HepG2 (cell line): ENCODE measurements around the gene PLK5. TPM values are rescaled to one million over a fixed set of nuclear protein-coding genes. Genes with fewer than 3 reads are reported as not detected.

ENCODE experiments used
- ATAC-seq: fragments of 200-7000 bp; cut with Tn5 transposase; 3 replicates; pipeline ENCODE4 v1.9.1; 2020; ENCODE audit warnings: mild to moderate bottlenecking, moderate library complexity
- BruUV-seq: library from RNA; stranded (reverse); fragments of 400-500 nt; replicated peaks from 2 replicates; lab custom pipeline; 2021; lab: Mats Ljungman, UMichigan
- CTCF ChIA-PET: fragments of 300-600 bp; formaldehyde crosslinking; extraction: SDS; loops from one replicate; lab custom pipeline; 2021; ENCODE audit warnings: low total read pairs, inconsistent platforms, low intra/inter-chr PET ratio; lab: Yijun Ruan, JAX
- POLR2A ChIA-PET: fragments of 350-600 bp; sonication (Branson Sonifier 250); formaldehyde crosslinking; loops from one replicate; lab custom pipeline; 2020; ENCODE audit warnings: antibody characterized with exemption, inconsistent platforms; lab: Yijun Ruan, JAX
- DNase-seq: peaks from one replicate; pipeline ENCODE4 v3.0.0-alpha.2; 2015; ENCODE audit warnings: low spot score
- FAIRE-seq: peaks from 3 replicates; lab custom pipeline; 2011; peaks lifted over from hg19 to GRCh38; lab: Jason Lieb, UNC
- H2AFZ ChIP-seq: one replicate; pipeline ENCODE4 v1.6.1; 2011; ENCODE audit warnings: low read length, inconsistent platforms
- H3K27ac ChIP-seq: fragments of 300-600 bp; 3 replicates; pipeline ENCODE4 v1.8.0; 2011; ENCODE audit warnings: mixed run types, mild to moderate bottlenecking, mixed read lengths, low read length, inconsistent platforms; ENCODE audit not compliant: insufficient read depth; ENCODE audit errors: extremely low read length
- H3K27me3 ChIP-seq, 2 experiments: fragments of 200-600 bp in 1 of 2; 2 replicates in 1 of 2; 3 replicates in 1 of 2; pipeline versions ENCODE4 v1.6.0 to v1.8.0; 2011; ENCODE audit warnings: low read length in 2 of 2, mild to moderate bottlenecking in 2 of 2, moderate library complexity in 2 of 2, inconsistent platforms in 1 of 2; ENCODE audit not compliant: insufficient read depth in 2 of 2, control insufficient read depth in 1 of 2
- H3K36me3 ChIP-seq, 2 experiments: fragments of 200-600 bp in 1 of 2; replicated peaks in 1 of 2; 2 replicates in 1 of 2; 3 replicates in 1 of 2; pipeline versions ENCODE4 v1.5.1 to v1.8.0; 2011; ENCODE audit warnings: low read length in 2 of 2, inconsistent platforms in 1 of 2; ENCODE audit not compliant: insufficient read depth in 2 of 2, control insufficient read depth in 1 of 2
- H3K4me1 ChIP-seq: 2 replicates; pipeline ENCODE4 v1.5.1; 2012; ENCODE audit warnings: low read length, inconsistent platforms; ENCODE audit not compliant: insufficient read depth
- H3K4me2 ChIP-seq: 2 replicates; pipeline ENCODE4 v1.6.0; 2011; ENCODE audit warnings: low read depth, low read length, inconsistent platforms
- H3K4me3 ChIP-seq, 3 experiments: fragments of 200-600 bp in 1 of 3; sonication (generic), shearing (Covaris generic) in 1 of 3; replicated peaks in 1 of 3; 2 replicates each; pipeline ENCODE4 v1.5.1; 2011 to 2016; ENCODE audit warnings: low read length in 3 of 3, inconsistent platforms in 2 of 3, low read depth in 2 of 3, mild to moderate bottlenecking in 2 of 3, control low read depth in 1 of 3, mixed read lengths in 1 of 3; ENCODE audit not compliant: insufficient read depth in 1 of 3
- H3K79me2 ChIP-seq: one replicate; pipeline ENCODE4 v1.6.1; 2011; ENCODE audit warnings: low read length, inconsistent platforms; ENCODE audit not compliant: insufficient read depth
- H3K9ac ChIP-seq: 2 replicates; pipeline ENCODE4 v1.6.0; 2011; ENCODE audit warnings: mild to moderate bottlenecking, low read depth, low read length, inconsistent platforms; ENCODE audit not compliant: insufficient read depth
- H3K9me3 ChIP-seq: 2 replicates; pipeline ENCODE4 v1.5.1; 2012; ENCODE audit warnings: mild to moderate bottlenecking, low read length
- H4K20me1 ChIP-seq: 2 replicates; pipeline ENCODE4 v1.6.0; 2011; ENCODE audit warnings: inconsistent platforms, mild to moderate bottlenecking, low read length, moderate library complexity; ENCODE audit not compliant: insufficient read depth
- AGO2 ChIP-seq: fragments of 200-400 bp; formaldehyde crosslinking; optimal IDR thresholded peaks from 2 replicates; pipeline ENCODE3; 2017; ENCODE audit warnings: mild to moderate bottlenecking, low read depth, low read length, moderate library complexity
- AHR ChIP-seq: IDR thresholded peaks from 2 replicates; pipeline ENCODE4 v1.6.1; 2018; ENCODE audit warnings: missing genetic modification reagents, missing compliant biosample characterization
- DMAP1 ChIP-seq: IDR thresholded peaks from 2 replicates; pipeline ENCODE4 v1.6.1; 2016
- GATAD2A ChIP-seq: IDR thresholded peaks from 2 replicates; pipeline ENCODE4 v1.6.1; 2016
- HNRNPL ChIP-seq: fragments of 200-400 bp; formaldehyde crosslinking; IDR thresholded peaks from 2 replicates; pipeline ENCODE4 v1.6.1; 2017; ENCODE audit warnings: mild to moderate bottlenecking, low read depth, low read length
- SMARCC2 ChIP-seq: fragments of 450-650 bp; IDR thresholded peaks from 2 replicates; pipeline ENCODE4 v1.6.1; 2017; ENCODE audit warnings: antibody characterized with exemption, mild to moderate bottlenecking
- ZNF160 ChIP-seq: sonication (generic); formaldehyde crosslinking; IDR thresholded peaks from 2 replicates; pipeline ENCODE4 v1.8.0; 2022; ENCODE audit warnings: mild to moderate bottlenecking, inconsistent platforms, missing genetic modification reagents
- ZNF234 ChIP-seq: sonication (generic); formaldehyde crosslinking; conservative IDR thresholded peaks from 2 replicates; pipeline ENCODE4 v1.5.1; 2020; ENCODE audit warnings: mild to moderate bottlenecking, missing genetic modification reagents
- ZNF589 ChIP-seq: sonication (generic); formaldehyde crosslinking; conservative IDR thresholded peaks from 2 replicates; pipeline ENCODE4 v1.8.0; 2022; ENCODE audit warnings: mild to moderate bottlenecking, moderate library complexity, missing genetic modification reagents
- ZSCAN20 ChIP-seq: sonication (generic); formaldehyde crosslinking; IDR thresholded peaks from 2 replicates; pipeline ENCODE4 v1.4.0; 2020; ENCODE audit warnings: missing genetic modification reagents, mild to moderate bottlenecking, borderline replicate concordance
- WGBS: methylation state at CpG from one replicate; pipeline ENCODE4 v1.1.6; 2017; ENCODE audit warnings: low lambda C conversion rate; 5-methylcytosine and 5-hydroxymethylcytosine counted together
- in situ Hi-C: cut with HindIII; loops from 2 replicates; pipeline ENCODE4 v1.10.0; 2017; ENCODE audit warnings: low pct_unique_long_range_greater_than_20kb; ENCODE audit not compliant: extremely low pct_ligation_motif_present
- intact Hi-C: fragments of 100-400 bp; cut with micrococcal nuclease; formaldehyde crosslinking; loops from one replicate; pipeline ENCODE4 v1.10.0; 2022; ENCODE audit not compliant: unreplicated experiment
- polyA plus RNA-seq, 8 experiments: library from polyadenylated mRNA; depleted of rRNA in 3 of 8; stranded (reverse) in 7 of 8; unstranded in 1 of 8; fragments of >200 nt; fragmentation: Illumina TruSeq in 4 of 8; extraction: Trizol in 4 of 8; gene quantifications; 2 replicates each; pipeline versions ENCODE4 v1.2.1 to v1.2.3, GENCODE V29; 2011 to 2016; ENCODE audit warnings: low read depth in 4 of 8, missing spikeins in 1 of 8, mixed read lengths in 1 of 8; ENCODE audit not compliant: insufficient read depth in 1 of 8
- total RNA-seq, 5 experiments: library from RNA; depleted of rRNA; stranded (reverse); fragments of >200 nt; fragmentation: Illumina TruSeq; extraction: Trizol; gene quantifications; 2 replicates each; pipeline ENCODE4 v1.2.3, GENCODE V29; 2016; ENCODE audit warnings: low read depth in 1 of 5
- TF ChIP-seq, protein P1 (sequence below): sonication (generic); formaldehyde crosslinking; IDR thresholded peaks from 2 replicates; pipeline ENCODE4 v1.5.1; 2020; ENCODE audit warnings: mild to moderate bottlenecking, missing genetic modification reagents, moderate library complexity

The PLK5 gene
- total and polyA plus RNA-seq, 2 of the 13 experiments (the other 11 are each of a cell fraction or from before 2014, with no cell fraction given), result not detected

GRCh38 chr19:1577090-1577928, 53.4 kb downstream of the PLK5 start:
- intact Hi-C loops, result no loop called here
- H3K4me2 ChIP-seq, result no peak overlapping the region
- H3K4me3 ChIP-seq, result no peak overlapping the region
- no peak for ATAC-seq
- H3K4me1 ChIP-seq, result peaks cover 17% of the 10 kb centered on the region
- 98% methylated on average over 19 of the region's 41 CpGs for WGBS
- CTCF ChIA-PET, result no interaction called here
- no peak overlapping the region for H3K27ac ChIP-seq
- TF ChIP-seq GATAD2A (no peak), ZSCAN20 (no peak), AGO2 (peak; percentile 3), SMARCC2 (no peak), ZNF160 (CRISPR knock-in tag) (no peak), ZNF234 (CRISPR knock-in tag) (no peak), AHR (CRISPR knock-in tag) (no peak), HNRNPL (peak; percentile 57; the same call in 1 of the 2 replicates), DMAP1 (CRISPR knock-in tag) (no peak), ZNF589 (no peak)
- TF ChIP-seq, protein P1, sequence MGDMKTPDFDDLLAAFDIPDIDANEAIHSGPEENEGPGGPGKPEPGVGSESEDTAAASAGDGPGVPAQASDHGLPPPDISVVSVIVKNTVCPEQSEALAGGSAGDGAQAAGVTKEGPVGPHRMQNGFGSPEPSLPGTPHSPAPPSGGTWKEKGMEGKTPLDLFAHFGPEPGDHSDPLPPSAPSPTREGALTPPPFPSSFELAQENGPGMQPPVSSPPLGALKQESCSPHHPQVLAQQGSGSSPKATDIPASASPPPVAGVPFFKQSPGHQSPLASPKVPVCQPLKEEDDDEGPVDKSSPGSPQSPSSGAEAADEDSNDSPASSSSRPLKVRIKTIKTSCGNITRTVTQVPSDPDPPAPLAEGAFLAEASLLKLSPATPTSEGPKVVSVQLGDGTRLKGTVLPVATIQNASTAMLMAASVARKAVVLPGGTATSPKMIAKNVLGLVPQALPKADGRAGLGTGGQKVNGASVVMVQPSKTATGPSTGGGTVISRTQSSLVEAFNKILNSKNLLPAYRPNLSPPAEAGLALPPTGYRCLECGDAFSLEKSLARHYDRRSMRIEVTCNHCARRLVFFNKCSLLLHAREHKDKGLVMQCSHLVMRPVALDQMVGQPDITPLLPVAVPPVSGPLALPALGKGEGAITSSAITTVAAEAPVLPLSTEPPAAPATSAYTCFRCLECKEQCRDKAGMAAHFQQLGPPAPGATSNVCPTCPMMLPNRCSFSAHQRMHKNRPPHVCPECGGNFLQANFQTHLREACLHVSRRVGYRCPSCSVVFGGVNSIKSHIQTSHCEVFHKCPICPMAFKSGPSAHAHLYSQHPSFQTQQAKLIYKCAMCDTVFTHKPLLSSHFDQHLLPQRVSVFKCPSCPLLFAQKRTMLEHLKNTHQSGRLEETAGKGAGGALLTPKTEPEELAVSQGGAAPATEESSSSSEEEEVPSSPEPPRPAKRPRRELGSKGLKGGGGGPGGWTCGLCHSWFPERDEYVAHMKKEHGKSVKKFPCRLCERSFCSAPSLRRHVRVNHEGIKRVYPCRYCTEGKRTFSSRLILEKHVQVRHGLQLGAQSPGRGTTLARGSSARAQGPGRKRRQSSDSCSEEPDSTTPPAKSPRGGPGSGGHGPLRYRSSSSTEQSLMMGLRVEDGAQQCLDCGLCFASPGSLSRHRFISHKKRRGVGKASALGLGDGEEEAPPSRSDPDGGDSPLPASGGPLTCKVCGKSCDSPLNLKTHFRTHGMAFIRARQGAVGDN (CRISPR knock-in tag), result peak; percentile 11; the same call in 1 of the 2 replicates
- TF ChIP-seq, all 625 proteins: peak for 3
- DNase-seq (no peak), FAIRE-seq (no peak)
- no TSS peak for BruUV-seq
- H3K27me3 ChIP-seq, result no peaks in the 10 kb centered on the region
- POLR2A ChIA-PET, result interaction anchor here (1.0 kb wide), 1 partner anchor 14 kb away, joined by 3 read pairs; no protein-coding TSS in a partner anchor
- H3K9ac ChIP-seq, result no peak overlapping the region
- 0 out of 2 replicates have a peak, but pooled peaks cover 2% of the 10 kb centered on the region for H4K20me1 ChIP-seq
- in situ Hi-C loops, result no loop called here
- H3K36me3 ChIP-seq, result peaks cover 9 to 35% of the 10 kb centered on the region in 2 experiments; a peak in 4 of 5 replicates
- H3K9me3 ChIP-seq, result no peaks in the 10 kb centered on the region
- no peaks in the 10 kb centered on the region for H3K79me2 ChIP-seq
- no peak overlapping the region for H2AFZ ChIP-seq
